22Rv1 (cell line): ENCODE results near the gene SNX17.

Experiments
- ZFX ChIP-seq: fragments of 450-650 bp; IDR thresholded peaks from 2 replicates; pipeline ENCODE4 v1.6.1; 2017; ENCODE audit warnings: antibody characterized with exemption, borderline replicate concordance
- TF ChIP-seq, protein P1 (sequence below): fragments of 450-650 bp; IDR thresholded peaks from 2 replicates; pipeline ENCODE4 v1.5.1; 2017; ENCODE audit warnings: mild to moderate bottlenecking

- TF ChIP-seq, protein P1, sequence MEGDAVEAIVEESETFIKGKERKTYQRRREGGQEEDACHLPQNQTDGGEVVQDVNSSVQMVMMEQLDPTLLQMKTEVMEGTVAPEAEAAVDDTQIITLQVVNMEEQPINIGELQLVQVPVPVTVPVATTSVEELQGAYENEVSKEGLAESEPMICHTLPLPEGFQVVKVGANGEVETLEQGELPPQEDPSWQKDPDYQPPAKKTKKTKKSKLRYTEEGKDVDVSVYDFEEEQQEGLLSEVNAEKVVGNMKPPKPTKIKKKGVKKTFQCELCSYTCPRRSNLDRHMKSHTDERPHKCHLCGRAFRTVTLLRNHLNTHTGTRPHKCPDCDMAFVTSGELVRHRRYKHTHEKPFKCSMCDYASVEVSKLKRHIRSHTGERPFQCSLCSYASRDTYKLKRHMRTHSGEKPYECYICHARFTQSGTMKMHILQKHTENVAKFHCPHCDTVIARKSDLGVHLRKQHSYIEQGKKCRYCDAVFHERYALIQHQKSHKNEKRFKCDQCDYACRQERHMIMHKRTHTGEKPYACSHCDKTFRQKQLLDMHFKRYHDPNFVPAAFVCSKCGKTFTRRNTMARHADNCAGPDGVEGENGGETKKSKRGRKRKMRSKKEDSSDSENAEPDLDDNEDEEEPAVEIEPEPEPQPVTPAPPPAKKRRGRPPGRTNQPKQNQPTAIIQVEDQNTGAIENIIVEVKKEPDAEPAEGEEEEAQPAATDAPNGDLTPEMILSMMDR = no peak
- no peak for TF ChIP-seq ZFX
Observed at GRCh38 chr2:27347641-27348040, 22.8 kb upstream of the SNX17 start.
